Stimulated activated CD8-positive, alpha-beta memory T cell treated with anti-CD3 and anti-CD28 coated beads, Interleukin-12 subunit alpha, Interleukin-12 subunit beta, amount 100 ng/mL, for 1 hour (primary cell): ENCODE measurements around the gene SPRED1.

Experiments used
- DNase-seq: peaks from one replicate; pipeline ENCODE4 v3.0.0-alpha.2; 2020; ENCODE audit warnings: low read depth

SPRED1 gene

DNA sequence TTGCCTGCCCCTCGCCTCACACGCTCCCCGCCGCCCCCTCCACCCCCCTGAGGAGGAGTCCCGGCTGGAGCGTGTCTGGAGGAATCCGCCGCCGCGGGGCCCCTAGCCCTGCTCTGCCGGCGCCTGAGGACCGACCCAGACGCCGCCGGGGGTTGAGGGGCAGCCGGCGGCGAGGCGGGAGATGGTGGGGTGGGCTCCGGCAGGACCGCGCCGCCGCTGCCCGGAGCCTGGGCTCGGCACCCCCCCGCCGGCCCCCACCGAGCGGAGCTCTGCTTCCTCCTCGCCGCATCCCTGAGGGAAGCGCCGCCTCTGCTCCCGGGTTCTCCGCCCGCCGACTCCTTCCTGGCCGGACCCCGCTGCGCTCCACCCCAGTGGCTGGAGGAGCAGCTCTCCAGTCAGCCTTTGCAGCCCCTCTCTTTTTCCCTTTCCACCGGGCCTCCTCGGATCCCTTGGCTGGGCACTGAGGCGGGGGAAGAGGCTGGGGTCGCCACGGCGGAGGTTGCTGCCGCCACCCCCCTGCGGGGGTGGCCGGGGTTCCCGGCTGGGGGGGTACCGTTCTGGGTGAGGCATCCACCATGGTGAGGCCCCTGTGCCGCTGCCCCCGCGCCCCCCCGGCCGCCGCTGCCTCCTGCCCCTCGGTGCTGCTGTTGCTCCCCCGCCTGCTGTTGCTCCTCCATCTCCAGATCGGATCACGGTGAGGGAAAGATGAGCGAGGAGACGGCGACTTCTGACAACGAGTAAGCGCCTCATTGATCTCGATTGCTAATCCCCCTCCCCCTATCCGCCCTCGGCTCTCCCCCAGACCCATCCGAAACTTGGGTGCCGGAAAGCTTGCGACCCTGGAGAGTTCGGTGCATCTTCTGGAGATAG lies at the start of gene SPRED1:
Gene SPRED1 (plus strand): TSS at position 356 of the 870 bp plus-strand sequence. CDS start 350 bp downstream, at position 706.
- no peak for DNase-seq

DNA sequence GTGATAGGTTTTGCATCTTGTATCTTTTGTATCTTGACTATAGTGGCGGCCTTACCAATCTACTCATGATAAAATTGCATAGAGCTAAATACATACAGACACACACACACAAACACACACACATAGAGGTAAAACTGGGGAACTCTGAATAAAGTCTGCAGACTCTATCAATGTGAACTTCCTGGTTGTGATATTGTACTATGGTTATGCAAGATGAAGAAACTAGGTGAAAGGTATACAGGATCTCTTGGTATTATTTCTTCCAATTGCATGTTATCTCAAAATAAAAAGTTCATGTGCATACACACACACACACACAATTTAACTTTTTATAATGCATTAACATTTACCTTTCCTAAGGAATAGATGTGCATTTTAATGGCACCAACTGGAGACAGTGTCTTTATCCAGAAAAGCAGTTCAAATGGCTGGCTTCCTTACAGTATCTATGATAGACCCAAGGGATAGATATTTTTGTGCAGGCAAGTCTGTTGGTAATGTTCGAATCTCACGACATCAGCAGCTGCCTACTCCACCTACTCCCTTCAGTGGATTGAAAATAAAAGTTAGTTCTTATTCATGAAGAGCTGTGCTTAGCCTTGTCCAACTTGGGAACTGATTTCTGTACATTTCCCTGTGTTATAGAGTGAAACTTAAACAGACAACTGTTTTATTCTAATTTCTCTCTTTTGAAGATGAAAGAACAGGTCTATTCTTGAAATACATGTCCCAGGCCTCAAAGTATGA lies 46.9 kb upstream of the SPRED1 start:
- no peak for DNase-seq

DNA sequence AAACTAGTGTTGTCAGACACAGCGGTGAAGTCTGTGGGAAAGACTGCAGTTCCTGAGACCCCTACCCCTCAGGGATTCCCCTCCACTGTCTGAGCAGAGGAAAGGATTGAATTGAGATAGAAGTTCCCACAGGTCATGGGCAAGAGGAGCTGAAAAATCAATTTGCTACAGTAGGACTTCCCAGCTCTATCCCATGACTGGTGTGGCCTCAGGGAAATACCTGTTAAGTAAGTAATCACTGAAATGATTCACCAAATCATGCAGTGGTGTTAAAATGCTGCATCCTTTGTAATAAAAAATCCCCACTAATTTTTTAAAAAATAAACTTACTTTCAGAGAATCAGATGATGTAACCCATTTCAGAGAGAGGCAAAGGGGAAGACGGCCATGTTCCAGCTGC lies 45.0 kb upstream of the SPRED1 start:
- no peak for DNase-seq

DNA sequence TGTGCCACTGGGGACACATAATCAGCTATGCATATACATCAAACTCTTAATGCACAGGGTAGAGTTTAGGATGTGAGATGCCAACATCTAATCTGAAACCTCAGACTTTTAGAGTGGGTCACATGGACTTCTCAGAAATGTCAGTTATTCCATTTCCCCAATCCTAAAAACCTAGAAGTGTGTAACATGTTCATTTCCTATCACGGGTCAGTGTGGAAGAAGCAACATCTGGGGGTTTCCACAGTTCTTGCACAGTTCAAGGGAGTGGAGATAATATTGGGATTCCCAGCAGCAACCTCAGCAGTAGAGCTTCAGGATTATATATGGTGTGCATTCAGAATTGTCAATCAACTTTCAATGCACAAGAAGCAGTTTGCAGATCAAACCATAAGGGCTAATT lies 44.4 kb upstream of the SPRED1 start:
- DNase-seq = no peak

DNA sequence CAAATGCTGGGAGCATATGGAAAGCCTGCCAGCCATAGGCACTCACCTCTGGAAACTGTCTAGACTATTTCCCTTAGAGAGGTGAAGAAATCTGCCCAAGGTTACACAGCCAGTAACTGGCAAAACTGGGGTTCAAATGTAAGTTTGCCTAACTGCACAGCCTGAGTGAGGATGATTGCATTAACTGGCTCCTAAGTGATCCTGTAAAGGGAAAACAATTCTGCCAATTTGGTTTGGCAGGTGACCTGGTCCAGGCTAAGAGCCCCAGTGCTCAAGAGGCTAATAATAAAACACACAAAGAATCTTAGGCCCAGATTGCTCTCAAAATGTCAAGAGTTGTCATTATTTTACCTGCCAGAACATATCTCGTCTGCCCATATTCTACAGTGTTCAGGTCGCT lies 43.9 kb upstream of the SPRED1 start:
- no peak for DNase-seq

DNA sequence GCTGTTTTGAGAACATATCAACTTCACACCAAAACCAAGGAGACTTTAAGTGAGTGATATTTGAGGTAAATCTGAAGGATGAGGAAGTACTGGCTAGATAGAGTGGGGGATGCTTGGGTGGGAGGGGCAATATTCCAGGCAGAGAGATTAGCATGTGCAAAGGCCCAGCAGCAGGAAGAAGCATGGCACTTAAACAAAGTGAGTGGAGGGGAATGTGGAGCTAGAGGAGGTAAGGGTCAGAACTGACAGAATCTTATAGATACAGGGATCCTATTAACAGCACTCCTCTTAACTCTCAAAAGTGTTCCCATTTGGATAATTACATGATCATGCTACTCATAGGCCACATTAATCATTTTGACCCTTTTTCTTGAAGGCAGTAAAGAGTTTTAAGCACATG lies 41.4 kb upstream of the SPRED1 start:
- DNase-seq = no peak

DNA sequence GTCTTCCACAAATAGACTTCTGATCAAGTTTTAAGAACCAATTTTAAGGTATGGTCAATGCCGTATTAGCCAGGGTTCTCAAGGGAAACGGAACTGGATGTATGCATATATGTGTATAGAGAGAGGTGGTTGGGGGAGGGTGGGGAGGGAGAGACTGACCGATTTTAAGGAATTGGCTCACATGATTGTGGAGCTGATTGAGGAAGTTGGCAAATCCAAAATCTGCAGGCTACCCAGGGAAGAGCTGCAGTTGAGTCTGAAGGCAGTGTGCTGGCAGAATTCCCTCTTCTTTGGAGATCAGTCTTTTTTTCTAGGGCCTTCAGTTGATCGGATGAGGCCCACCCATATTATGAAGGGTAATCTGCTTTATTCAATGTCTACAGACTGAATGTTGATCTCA lies 40.8 kb upstream of the SPRED1 start:
- no peak for DNase-seq

DNA sequence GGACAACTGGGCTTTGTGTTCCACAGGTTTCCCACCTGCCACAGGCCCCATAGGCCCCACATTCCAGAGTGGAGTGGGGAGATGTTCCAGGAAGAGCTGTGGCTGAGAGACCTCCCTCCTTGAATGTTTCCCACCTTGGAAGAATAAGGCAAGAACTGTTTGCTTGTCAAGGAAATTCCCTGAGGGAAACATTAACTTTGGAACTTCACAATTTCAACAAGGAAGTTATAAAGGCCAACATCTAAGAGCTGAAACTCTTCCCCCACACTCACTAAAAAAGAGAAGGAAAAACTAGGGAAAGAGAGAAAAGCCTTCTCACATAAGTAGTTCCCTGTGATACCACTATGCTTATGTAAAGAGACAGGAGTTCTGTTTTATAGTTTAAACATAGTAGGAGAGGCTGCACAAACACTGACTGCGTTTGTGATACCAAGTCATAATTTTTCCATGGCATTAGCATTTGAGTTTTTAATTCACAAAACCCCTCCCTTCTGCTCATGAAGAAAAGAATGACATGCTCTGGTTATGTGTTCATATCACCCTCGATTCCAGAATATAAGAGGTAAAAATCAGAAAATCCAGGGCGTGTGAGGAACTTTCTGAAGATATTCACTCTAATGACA lies 39.8 kb upstream of the SPRED1 start:
- no peak for DNase-seq

DNA sequence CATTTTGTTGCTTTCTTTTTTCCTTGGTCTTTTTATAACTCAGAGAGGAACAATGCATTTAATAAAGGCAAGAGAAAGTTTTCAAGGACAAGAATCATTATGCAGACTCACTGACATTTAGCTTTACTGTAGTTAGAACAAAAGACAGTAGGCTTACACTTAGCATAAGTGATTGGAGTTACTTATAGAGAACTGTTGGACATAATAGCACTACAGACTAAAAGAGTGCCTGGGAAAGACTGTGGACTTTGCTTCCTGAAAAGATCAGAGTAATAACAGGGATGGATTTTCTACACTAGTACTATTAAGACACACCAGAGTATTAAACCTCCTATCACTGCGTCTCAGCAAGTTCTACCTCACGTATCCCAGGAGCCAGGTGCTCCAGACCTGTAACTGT lies 39.3 kb upstream of the SPRED1 start:
- no peak for DNase-seq

DNA sequence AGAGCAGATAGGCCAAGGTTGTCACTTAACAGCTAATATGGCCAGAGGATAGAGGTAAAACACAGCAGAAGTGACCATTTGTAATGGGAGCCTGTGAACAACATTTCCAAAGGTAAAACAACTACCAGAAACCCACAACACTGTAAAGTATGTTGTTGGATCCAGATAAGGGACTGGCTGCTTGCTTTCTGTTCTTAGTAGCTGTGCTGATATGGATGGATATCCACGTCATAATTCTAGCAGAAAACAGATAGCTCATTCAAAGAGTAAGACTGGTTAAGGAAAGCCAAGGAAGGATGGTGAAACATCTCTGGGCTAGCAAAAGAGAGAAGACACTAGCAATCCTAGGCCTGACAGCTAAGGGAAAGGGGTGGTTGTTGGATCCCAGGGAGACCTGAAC lies 36.9 kb upstream of the SPRED1 start:
- DNase-seq = no peak

DNA sequence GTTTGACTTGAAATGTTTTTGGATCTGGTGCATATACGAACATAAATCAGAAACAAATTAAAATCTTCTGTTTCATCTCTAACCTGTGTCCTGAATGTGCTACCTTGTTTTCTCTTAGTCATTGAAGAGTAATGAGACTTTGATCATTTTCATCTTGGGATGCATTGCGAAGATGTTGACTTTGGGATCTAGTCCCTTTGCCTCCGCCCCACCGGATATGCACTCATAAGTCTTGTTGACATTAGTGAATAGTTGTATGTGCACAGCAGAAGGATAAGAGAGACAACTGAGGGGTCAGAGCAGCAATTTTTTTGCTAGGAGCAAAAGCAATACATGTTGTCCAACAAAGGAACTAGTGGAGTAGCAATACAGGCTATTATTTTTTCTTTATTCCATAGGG lies 35.9 kb upstream of the SPRED1 start:
- no peak for DNase-seq

DNA sequence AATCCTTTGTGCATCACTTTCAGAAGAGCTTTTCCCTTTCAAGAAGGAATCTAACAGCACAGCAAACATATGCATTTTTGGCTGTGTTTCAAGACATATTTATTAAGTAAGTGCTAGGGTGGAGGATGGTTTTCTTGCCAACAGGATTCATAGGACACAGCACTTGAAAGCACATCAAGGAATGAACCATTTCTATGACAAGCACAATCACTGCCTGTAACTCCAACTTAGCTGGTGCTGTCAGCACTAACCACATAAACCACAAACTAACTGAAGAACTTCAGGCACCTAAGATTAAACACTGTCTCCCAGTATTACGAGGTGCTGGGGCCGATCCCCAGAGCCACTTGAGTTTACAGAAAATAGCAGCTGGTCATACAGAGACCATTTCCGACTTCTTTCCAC lies 35.4 kb upstream of the SPRED1 start:
- no peak for DNase-seq

DNA sequence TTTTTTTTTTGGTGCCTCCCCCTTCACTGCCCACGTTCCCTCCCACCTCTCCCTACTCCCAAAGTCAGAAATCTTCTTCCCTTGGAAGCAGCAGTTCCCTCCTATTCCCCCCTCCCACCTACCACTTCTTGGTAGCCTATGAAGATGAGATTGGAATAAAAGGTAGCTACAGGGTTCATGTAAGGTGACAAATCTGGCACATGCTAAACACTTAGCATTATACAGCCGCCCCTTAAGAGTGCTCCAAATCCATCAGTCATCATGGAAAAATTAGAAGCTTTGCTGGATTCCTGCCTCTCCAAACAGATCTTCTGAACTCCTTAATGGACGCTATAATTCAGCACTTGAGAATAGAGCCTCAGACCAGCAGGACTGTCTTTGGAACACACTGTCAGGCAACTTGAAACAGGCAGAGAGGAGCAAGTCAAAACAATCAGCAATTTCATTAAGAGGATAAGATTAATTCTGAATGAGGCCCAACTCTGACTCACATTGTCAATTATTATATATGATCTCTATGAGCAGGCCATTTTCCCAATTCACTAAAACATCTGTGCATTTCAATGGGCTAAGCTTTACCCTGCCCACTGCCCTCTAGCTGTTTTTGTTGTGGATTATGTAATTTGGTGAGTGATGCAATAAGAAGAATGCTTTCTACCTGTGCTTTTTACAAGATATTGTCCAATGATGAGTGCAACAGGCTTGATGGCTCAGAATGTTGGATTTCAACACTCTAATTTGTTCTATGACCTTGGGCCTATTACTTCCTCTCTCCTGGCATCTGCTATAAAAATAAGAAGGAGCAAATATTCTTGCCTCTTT lies 34.6 kb upstream of the SPRED1 start:
- no peak for DNase-seq

DNA sequence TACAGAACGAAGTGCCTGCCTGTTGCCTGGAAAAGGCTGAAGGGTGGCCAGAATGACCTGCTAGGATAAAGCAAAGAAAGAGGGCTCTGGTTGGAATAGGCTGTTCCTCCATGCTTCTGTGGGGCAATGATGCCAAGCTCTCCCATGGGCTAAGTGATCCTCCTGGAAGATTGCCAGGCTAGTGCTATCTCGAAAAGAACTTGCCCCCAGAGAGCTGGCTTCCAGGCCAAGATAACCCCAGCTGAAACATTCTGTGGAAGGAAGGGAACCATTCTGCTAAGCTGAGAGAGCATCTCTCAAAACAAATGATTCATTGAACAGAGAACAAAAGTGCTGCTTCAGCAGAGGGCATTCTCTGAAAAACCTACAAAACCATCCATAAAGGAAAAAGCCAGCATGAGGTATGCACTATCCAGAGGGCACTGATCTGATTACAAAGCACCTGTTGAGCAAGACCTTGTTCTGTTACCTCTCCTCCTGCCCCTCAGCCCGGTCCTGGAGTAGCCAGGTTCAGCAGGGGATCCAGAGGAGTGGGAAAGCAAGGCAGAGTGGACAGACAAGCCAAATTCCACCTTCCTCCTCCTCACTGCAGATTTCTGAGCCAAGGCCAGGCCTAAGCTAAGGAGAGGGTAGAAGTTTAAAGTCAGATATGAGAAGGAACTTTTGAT lies 31.9 kb upstream of the SPRED1 start:
- DNase-seq = no peak

DNA sequence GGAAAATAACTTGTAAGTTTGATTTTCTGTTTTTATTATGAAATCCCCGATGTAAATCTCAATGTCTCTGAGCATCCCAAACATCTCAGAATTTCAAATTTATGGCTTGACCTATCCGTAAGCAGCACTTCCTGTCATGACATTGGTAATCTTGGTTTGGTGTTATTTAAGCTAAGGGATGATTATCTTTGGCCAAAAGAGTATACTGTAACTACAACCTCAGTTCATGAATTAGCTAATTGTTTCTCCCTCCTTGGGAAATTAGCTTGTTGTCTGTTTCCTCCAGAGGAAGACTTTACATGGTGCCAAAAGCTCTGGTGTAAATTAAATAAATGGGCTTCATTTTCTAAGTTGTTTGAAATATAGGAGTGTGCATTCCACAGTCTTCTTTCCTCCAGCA lies 28.1 kb upstream of the SPRED1 start:
- DNase-seq = no peak

DNA sequence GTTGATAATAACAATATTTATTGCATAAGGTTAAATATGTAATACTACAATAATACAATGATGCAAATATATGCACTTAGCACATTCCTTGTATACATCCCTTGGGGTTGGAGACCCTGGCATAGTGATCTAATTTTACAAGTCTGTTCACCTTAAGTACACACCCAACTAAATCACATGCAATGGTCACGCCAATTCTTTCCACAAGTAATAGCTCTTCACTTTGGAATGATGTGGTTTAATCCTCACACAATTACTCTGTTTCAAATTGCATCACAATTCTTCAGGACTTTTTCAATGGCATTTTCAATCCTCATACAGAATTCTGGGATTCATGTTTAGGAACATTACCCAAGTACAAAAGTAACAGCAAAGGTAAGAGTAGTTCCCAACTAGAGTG lies 27.3 kb upstream of the SPRED1 start:
- no peak for DNase-seq

DNA sequence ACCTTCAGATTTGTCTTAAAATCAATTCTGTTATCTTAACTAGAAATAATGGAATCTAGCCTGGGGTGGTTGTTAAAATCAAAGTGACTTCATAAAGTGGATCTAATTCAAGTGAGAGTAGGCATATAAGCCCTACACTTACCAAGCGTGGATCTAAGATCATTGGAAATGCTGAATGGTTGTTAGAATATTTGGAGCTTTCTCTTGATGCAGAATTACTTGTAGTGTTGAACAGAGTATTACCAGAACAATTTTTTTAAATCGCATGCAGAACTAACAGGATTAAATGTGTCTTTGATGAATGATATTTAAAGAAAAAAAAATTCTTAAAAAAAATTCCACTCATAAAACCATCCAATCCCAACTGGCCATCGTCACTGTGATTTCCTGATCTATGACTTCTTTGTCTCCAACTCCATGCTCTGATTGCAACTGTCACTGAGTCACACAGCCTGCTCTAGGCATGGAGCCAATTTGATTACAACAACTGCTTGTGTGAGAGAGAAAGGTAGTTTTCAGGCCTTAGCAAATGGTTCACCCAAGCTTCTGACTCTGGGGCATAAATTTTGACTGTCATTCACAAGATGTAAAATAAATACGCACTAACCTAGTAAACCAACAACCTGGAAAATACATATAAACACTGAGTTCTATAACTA lies 25.9 kb upstream of the SPRED1 start:
- DNase-seq = no peak

DNA sequence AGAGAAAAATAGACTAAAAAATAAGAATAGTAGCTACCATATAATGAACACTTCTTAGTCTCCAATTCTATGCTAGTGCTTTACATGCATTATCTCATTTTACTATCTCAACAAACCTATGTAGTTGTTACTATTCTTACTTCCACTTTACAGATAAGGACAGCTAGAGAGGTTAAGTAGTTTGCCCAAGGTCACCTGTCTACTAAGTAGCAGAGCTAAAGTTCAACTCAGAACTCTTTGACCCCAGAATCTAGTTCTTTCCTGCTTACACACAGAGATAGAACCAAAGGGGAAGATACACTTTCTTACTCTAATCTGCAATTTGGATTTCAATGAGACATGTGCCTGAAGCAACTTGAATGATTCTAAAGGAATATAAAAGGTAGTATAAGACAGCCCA lies 24.7 kb upstream of the SPRED1 start:
- DNase-seq = no peak

DNA sequence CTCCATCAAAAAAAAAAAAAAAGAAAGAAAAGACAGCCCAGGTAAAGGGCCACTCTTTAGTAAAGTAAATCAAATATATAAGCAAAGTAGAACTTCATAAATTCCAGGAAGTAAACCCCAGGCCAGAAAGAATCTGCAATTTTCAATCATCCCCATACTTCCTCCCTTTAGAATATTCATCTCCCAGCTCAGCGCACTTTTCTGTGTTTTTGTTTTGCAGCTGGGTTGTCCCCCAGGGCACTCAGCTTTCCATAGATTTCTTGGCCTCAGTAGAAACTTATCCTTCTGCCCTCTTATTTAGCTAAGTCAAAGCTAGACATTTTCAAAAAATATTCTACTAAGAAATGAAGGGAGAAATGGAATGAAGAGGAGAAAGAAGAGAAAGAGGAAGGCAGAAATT lies 24.0 kb upstream of the SPRED1 start:
- DNase-seq = no peak

DNA sequence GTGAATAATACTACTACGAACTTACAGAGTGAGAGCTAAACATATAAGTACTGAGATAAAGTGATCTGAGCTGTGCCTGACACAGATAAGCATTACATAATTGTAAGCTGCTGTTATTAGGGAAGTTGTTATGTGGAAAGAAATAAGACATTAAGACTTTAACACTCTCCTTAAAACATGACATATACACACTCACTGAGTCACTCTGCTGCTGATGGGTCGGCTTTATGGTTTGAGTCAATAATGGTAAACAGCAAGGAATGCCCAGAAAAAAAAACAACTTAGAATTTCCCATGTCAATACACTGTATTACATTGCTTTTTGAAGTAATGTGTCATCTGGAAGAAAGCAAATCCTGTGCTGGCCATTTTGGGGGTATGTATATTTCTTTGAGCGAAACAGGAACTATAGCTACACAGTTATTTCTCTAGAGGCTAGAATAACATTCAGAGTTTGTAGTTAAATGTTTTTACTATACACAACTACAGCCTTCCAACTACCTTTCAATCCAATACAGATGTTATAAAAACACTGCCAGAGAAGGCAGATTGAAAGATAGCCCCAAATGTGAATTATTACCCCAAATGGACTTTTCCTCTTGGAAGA lies 22.8 kb upstream of the SPRED1 start:
- DNase-seq = no peak

DNA sequence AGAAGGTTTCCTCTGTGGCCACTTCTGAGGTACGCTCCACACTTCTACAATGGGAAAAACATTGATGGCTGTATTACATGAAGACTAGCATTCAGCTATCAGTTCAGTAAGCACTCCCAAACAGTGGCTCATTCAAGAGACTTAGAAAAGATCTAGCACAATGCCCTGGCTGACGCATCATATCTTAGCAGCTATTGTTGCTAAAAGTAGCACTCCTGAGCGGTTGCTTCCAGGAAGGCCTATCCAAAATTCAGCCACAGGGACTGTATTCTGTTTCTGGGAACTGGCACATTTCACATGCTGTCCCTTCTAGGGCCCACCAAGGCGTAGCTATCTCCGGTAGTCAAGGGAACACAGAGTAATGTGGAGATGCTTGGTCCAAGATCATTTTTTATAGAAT lies 21.2 kb upstream of the SPRED1 start:
- DNase-seq = no peak
